ENCODE data around the gene LRRC2. TPM values are rescaled to one million over a fixed set of nuclear protein-coding genes. Genes with fewer than 3 reads are reported as not detected.

The LRRC2 gene
- total RNA-seq, 1 experiment from 2014 or later: 0.26 TPM

DNA sequence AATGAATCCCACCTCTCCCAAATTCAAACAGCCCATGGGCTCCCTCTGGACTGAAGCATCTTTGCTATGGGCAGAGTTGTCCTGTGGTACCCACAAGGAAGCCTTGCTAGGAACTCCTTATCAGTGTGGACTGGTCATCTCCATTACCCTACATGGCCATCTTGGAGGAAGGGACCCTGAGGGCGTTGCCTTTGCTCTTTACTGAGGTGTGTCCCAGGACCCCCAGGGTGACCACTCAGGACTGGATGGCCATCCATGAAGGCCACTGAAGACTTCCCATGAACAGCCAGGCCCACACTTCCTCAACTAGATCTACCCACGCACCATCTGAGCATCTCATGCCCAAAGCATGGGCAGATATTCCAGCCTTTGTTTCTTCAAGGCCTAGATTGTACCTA is 48.3 kb downstream of the LRRC2 start:
- H3K4me3 ChIP-seq (ENCODE audit: low read length): no peak overlapping the region
- intact Hi-C loops (cut with micrococcal nuclease): loop anchor here (1.0 kb wide), 2 partner anchors 29 to 39 kb away; no protein-coding TSS in a partner anchor
- H3K36me3 ChIP-seq (ENCODE audit: low read depth, low read length): no peaks in the 10 kb centered on the region
- H2AFZ ChIP-seq (ENCODE audit: low read length): no peak overlapping the region
- H3F3A ChIP-seq (ENCODE audit: low read length, unreplicated experiment): peaks cover 6% of the 10 kb centered on the region
- H3K27ac ChIP-seq (ENCODE audit: low read length): peak overlapping the region; percentile 90
- ChIA-PET CTCF (interaction anchor here (0.7 kb wide), 1 partner anchor 40 kb away, joined by 4 read pairs; no protein-coding TSS in a partner anchor), POLR2A (ENCODE audit: unreplicated experiment) (no interaction called here)
- no peaks in the 10 kb centered on the region for H3K27me3 ChIP-seq (ENCODE audit: low read length)
- H3K79me2 ChIP-seq (ENCODE audit: low read length): no peaks in the 10 kb centered on the region
- ATAC-seq (no peak; the same call in 1 of the 2 replicates), DNase-seq (no peak)
- no peak for TF ChIP-seq EZH2phosphoT487 (IDR thresholded peaks at IDR 0.05; ENCODE audit: borderline replicate concordance, low read length)
- TF ChIP-seq EZH2 (IDR thresholded peaks at IDR 0.05; ENCODE audit: low read length, unreplicated experiment): no peak
- H3K4me2 ChIP-seq (ENCODE audit: low read length): peak overlapping the region; percentile 69
- H3K9me2 ChIP-seq (replicated peaks; ENCODE audit: low read length): no peaks in the 10 kb centered on the region
- H3K9me3 ChIP-seq (ENCODE audit: low read length): no peaks in the 10 kb centered on the region
- BruUV-seq (replicated peaks): no TSS peak
- no peaks in the 10 kb centered on the region for H4K20me1 ChIP-seq (ENCODE audit: low read length)
- H3K4me1 ChIP-seq (ENCODE audit: insufficient read depth, low read length): peaks cover 23% of the 10 kb centered on the region
- H3K9ac ChIP-seq (ENCODE audit: low read length): peak overlapping the region; percentile 38; the same call in 1 of the 2 replicates

DNA sequence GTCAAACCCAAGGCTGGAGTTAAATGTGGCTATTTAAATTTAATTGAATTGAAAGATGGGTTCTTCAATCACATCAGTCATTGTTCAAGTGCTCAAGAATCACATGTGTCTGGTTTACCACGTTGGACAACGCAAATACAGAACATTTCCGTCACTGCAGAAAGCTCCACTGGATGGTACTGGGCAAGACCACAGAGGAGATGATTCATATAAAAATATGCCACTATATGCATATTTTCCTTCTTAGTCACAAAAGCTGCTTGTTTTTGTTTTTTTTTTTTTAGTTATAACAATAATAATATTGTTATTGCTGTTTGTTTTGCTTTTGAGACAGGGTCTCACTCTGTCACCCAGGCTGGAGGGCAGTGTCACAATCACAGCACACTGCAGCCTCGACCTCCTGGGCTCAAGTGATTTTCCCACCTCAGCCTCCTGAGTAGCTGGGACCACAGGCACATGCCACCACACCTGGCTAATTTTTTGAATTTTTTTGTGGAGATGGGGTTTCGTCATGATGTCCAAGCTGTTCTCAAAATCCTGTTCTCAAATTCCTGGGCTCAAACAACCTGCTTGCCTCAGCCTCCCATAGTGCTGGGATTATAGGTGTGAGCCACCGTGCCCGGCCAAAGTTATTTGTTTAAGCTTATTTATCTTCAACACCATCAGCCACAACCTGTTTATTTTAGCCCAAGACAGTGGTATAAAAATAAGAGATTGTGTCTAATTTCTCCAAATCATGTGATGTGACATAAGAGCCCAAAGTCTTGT is 48.9 kb downstream of the LRRC2 start:
- peak; percentile 98 for ATAC-seq
- peak overlapping the region; percentile 48 for H3K9ac ChIP-seq (ENCODE audit: low read length)

DNA sequence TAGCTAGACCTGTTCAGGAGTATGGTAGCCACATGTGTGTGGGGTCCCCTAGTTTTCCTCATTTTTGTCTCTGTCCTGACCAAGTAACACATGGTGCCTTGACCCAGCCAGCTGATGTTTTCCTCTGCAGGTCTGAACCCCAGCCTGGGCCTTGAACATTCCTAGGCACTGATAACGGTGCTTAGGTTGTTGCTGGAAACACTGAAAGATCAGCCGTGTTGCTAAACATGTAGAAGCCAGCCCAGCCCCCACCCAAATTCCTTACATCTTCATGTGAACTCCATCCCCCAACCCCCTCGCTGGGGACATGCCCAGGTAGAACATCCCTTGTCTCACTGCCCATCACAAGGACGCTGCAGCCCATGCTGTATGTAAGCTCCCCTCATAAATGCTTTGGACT is 49.6 kb downstream of the LRRC2 start:
- Histone ChIP-seq H4K20me1 (ENCODE audit: low read length) (no peaks in the 10 kb centered on the region), H3K27me3 (ENCODE audit: low read length) (no peaks in the 10 kb centered on the region), H3K4me3 (ENCODE audit: low read length) (no peak overlapping the region), H3K36me3 (ENCODE audit: low read depth, low read length) (no peaks in the 10 kb centered on the region), H3K9me3 (ENCODE audit: low read length) (no peaks in the 10 kb centered on the region), H3K9me2 (replicated peaks; ENCODE audit: low read length) (no peaks in the 10 kb centered on the region), H3K79me2 (ENCODE audit: low read length) (no peaks in the 10 kb centered on the region), H3K4me2 (ENCODE audit: low read length) (peak overlapping the region; percentile 19), H2AFZ (ENCODE audit: low read length) (0 out of 2 replicates have a peak overlapping the region, but pooled peaks have one; percentile 20), H3K4me1 (ENCODE audit: insufficient read depth, low read length) (peaks cover 23% of the 10 kb centered on the region), H3K9ac (ENCODE audit: low read length) (peak overlapping the region; percentile 48), H3F3A (ENCODE audit: low read length, unreplicated experiment) (peaks cover 6% of the 10 kb centered on the region), H3K27ac (ENCODE audit: low read length) (peak overlapping the region; percentile 90)
- peak; percentile 34; the same call in 1 of the 2 replicates for ATAC-seq
- intact Hi-C loops (cut with micrococcal nuclease): no loop called here
- POLR2A ChIA-PET (ENCODE audit: unreplicated experiment): no interaction called here
- BruUV-seq (replicated peaks): TSS peak; percentile 73
- TF ChIP-seq, protein P1, sequence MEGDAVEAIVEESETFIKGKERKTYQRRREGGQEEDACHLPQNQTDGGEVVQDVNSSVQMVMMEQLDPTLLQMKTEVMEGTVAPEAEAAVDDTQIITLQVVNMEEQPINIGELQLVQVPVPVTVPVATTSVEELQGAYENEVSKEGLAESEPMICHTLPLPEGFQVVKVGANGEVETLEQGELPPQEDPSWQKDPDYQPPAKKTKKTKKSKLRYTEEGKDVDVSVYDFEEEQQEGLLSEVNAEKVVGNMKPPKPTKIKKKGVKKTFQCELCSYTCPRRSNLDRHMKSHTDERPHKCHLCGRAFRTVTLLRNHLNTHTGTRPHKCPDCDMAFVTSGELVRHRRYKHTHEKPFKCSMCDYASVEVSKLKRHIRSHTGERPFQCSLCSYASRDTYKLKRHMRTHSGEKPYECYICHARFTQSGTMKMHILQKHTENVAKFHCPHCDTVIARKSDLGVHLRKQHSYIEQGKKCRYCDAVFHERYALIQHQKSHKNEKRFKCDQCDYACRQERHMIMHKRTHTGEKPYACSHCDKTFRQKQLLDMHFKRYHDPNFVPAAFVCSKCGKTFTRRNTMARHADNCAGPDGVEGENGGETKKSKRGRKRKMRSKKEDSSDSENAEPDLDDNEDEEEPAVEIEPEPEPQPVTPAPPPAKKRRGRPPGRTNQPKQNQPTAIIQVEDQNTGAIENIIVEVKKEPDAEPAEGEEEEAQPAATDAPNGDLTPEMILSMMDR (conservative IDR thresholded peaks at IDR 0.05; ENCODE audit: low read depth, low read length): no peak
- no peak for DNase-seq
- CTCF ChIA-PET: interaction anchor here (1.3 kb wide), 1 partner anchor 28 kb away, joined by 9 read pairs; no protein-coding TSS in a partner anchor

More for the DNA sequence above, 48.9 kb downstream of the LRRC2 start:
- TF ChIP-seq, protein P1 (conservative IDR thresholded peaks at IDR 0.05; ENCODE audit: low read depth, low read length): no peak
- TF ChIP-seq EZH2phosphoT487 (IDR thresholded peaks at IDR 0.05; ENCODE audit: borderline replicate concordance, low read length) (no peak), EZH2 (IDR thresholded peaks at IDR 0.05; ENCODE audit: low read length, unreplicated experiment) (no peak)
- no peaks in the 10 kb centered on the region for H3K79me2 ChIP-seq (ENCODE audit: low read length)
- H3K4me1 ChIP-seq (ENCODE audit: insufficient read depth, low read length): peaks cover 23% of the 10 kb centered on the region
- H3K4me2 ChIP-seq (ENCODE audit: low read length): peak overlapping the region; percentile 69
- no peaks in the 10 kb centered on the region for H3K36me3 ChIP-seq (ENCODE audit: low read depth, low read length)
- 0 out of 2 replicates have a peak overlapping the region, but pooled peaks have one; percentile 20 for H2AFZ ChIP-seq (ENCODE audit: low read length)
- no peaks in the 10 kb centered on the region for H3K27me3 ChIP-seq (ENCODE audit: low read length)
- intact Hi-C loops (cut with micrococcal nuclease): loop anchor here (1.0 kb wide), 2 partner anchors 29 to 39 kb away; no protein-coding TSS in a partner anchor
- H3K9me2 ChIP-seq (replicated peaks; ENCODE audit: low read length): no peaks in the 10 kb centered on the region
- TSS peak; percentile 84 for BruUV-seq (replicated peaks)
- H3K27ac ChIP-seq (ENCODE audit: low read length): peak overlapping the region; percentile 90
- H3K9me3 ChIP-seq (ENCODE audit: low read length): no peaks in the 10 kb centered on the region
- POLR2A ChIA-PET (ENCODE audit: unreplicated experiment): no interaction called here
- peaks cover 6% of the 10 kb centered on the region for H3F3A ChIP-seq (ENCODE audit: low read length, unreplicated experiment)
- peak; percentile 97 for DNase-seq
- H4K20me1 ChIP-seq (ENCODE audit: low read length): no peaks in the 10 kb centered on the region
- H3K4me3 ChIP-seq (ENCODE audit: low read length): peak overlapping the region; percentile 29; the same call in 1 of the 2 replicates
- CTCF ChIA-PET: interaction anchor here (0.7 to 1.3 kb wide), 2 partner anchors 28 to 41 kb away, joined by 4 to 9 read pairs; no protein-coding TSS in a partner anchor

Measured in PC-3 (cell line).